HG03175 (cell line): Measurements from ENCODE around the gene STIP1.
A peak's percentile ranks its signal among the peaks of the same experiment; 100 is the strongest.

Experiments used
- ATAC-seq: cut with Tn5 transposase; IDR thresholded peaks from one replicate; pipeline ENCODE4 v1.9.1; 2021; ENCODE audit warnings: mild to moderate bottlenecking, moderate library complexity; ENCODE audit not compliant: unreplicated experiment

The STIP1 gene

GRCh38 chr11:64220271-64220670 lies 34.3 kb downstream of the STIP1 start:
- ATAC-seq: no peak

DNA sequence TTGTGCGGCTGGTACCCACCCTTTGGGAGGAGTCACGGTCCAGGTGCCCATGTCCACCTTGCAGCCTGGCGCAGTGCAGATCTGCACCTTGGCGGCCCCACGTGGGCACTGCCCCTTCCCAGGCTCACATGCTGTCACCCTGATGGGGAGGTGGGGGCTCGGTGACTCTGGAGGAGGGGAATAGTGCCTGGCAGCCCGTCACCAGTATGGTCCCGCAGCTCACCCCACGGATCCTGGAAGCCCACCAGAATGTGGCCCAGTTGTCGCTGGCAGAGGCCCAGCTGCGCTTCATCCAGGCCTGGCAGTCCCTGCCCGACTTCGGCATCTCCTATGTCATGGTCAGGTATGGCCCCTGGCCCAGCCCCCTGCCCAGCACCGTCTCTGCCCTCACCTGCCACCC lies 34.8 kb downstream of the STIP1 start:
- ATAC-seq: no peak

DNA sequence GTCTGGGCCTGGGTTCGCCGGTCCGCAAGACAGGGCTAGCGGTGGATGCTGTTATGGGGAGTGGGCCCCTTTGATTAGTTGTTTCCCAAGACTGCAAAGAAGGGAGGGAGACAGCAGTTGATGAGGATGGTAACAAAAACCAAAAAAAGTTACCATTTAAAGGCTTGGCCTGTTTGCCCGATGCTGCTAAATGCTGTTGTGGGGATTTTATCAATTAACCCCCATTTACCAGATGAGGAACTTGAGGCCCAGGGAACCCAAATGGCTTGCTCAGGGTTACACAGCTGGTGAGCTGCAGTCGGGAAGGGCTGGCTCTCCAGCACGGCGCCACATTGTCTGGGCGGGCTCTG lies 36.7 kb downstream of the STIP1 start:
- no peak for ATAC-seq

DNA sequence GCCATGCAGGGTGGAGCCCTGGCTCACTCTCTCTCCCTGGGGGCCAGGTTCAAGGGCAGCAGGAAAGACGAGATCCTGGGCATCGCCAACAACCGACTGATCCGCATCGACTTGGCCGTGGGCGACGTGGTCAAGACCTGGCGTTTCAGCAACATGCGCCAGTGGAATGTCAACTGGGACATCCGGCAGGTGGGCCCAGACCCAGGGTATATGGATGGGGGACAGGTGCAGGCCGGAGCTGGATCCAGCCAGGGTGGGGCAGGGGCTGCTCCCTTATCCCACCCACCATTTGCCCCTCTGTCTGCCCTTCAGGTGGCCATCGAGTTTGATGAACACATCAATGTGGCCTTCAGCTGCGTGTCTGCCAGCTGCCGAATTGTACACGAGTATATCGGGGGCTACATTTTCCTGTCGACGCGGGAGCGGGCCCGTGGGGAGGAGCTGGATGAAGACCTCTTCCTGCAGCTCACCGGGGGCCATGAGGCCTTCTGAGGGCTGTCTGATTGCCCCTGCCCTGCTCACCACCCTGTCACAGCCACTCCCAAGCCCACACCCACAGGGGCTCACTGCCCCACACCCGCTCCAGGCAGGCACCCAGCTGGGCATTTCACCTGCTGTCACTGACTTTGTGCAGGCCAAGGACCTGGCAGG lies 37.2 kb downstream of the STIP1 start:
- ATAC-seq: no peak

DNA sequence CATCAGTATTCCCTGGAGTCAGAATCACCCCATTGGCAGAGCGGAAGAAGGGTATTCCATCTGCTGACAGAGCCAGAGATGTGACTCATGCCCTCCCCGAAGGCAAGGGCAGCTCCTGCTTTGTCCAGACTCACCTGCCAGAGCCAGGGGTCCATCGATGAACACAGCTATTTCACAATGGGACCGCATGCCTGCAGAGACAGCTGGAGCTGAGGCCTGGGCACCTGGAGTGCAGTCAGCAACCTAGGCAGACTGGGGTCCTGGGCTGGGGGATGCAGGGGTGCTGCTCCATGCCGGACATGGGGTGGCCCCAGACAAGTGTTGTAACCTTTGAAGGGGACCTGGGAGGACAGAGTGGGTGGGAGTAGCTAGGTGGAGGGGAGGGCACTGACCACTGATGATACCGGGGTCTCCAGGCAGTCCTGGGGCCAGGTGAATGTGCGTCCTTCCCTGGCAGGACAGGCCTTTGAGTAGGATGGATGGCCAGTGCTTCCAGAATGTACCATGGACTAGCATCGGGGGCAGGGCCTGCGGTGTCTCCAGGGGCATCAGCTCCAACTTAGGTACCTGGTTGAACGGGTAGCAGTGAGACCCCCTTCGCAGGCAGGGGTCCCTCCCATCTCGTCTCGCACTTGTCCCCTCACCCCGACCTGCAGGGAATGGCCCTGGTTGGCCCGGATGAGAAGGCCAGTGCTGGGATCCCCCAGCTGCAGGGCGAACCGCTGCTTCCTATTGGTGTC lies 38.4 kb downstream of the STIP1 start:
- no peak for ATAC-seq

GRCh38 chr11:64224891-64225607 lies 39.1 kb downstream of the STIP1 start:
- ATAC-seq: no peak

- peak; percentile 51 for ATAC-seq
These were observed 39.9 kb downstream of the STIP1 start, which contains the start of the genes NUDT22 and TRPT1 for GRCh38 chr11:64225608-64226506. TSS of gene NUDT22 (plus strand) at chr11:64226274. CDS start at chr11:64226653, 379 bp downstream. TSS of gene TRPT1 (minus strand) at chr11:64226186. CDS start at chr11:64225860, 326 bp downstream.

- no peak for ATAC-seq
These were observed 40.6 kb downstream of the STIP1 start for GRCh38 chr11:64226507-64227051.

GRCh38 chr11:64227405-64227956 lies 41.5 kb downstream of the STIP1 start:
- no peak for ATAC-seq

- no peak for ATAC-seq
These were observed 43.2 kb downstream of the STIP1 start for GRCh38 chr11:64229090-64229743.

DNA sequence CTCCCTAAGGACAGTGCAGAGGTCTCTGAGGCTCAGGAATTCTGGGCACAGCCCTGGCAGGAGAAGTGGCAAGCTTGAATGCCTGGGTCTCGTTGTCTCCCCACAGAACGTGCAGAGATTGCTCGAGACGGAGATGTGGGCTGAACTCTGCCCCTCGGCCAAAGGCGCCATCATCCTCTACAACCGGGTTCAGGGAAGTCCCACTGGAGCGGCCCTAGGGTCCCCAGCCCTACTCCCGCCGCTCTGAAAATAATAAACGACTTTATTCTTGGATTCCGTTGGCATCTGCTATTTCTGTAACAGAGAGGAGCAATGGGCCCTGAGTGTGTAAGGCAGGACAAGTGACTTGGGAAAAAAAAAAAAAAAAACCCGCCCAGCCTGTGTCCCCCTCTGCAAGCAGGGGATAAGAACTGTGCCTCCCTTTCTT lies 43.8 kb downstream of the STIP1 start:
- ATAC-seq: no peak

DNA sequence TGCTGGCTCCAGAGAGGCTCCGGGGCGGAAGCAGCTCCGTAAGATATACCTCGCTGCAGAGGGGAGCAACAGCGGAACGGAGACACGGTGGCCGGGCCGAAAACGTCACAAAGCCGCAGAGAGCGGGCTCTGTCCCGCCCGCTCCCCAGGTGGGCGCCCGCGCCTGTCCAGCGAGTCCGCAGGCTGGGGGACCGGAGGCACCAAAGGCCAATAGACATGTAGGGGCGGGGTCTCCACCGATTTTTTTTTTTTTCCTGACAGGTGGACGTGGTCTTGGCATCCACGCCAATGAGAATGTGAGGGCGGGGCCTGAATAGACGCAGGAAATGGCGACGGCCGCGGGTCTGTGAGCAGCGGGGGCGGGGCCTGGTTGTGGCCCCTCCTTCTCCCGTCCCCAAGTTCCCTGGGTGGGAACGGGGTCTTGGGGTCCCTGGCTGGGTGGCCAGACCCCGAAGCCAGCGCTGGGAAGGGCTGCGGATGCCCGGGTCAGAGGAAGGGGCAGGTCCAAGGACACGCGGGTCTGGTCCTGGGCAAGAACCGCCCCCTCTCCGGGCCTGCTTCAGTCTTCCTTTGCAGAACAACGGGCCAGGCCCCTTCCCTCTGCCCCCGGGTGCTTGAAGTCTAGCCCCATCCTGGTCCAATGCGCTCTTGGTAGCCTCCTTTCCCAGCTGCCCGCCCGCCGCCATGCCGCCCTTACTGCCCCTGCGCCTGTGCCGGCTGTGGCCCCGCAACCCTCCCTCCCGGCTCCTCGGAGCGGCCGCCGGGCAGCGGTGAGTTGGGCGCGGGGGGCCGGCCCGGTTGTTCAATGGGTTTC lies 44.4 kb downstream of the STIP1 start, which contains the start of gene DNAJC4:
Gene DNAJC4, plus strand, starts transcription at position 378 of the 814 bp plus-strand sequence. Its CDS starts 307 bp downstream, at position 685.
- peak; percentile 61 for ATAC-seq

GRCh38 chr11:64230985-64231365 lies 45.0 kb downstream of the STIP1 start:
- no peak for ATAC-seq

DNA sequence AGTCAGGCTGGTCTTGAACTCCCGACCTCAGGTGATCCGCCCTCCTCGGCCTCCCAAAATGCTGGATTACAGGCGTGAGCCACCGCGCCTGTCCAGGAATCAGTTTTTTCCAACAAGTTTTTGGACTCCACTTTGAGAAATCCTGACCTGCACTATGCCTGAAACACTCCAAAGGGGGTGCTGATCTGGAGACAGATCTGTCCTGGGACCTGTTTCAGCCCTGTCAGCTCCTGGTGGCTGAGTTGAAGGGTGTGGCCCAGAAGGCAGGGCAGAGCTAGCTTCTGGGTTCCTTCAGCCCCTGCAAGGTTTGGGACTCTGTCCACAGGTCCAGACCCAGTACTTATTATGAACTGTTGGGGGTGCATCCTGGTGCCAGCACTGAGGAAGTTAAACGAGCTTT lies 45.6 kb downstream of the STIP1 start:
- no peak for ATAC-seq

DNA sequence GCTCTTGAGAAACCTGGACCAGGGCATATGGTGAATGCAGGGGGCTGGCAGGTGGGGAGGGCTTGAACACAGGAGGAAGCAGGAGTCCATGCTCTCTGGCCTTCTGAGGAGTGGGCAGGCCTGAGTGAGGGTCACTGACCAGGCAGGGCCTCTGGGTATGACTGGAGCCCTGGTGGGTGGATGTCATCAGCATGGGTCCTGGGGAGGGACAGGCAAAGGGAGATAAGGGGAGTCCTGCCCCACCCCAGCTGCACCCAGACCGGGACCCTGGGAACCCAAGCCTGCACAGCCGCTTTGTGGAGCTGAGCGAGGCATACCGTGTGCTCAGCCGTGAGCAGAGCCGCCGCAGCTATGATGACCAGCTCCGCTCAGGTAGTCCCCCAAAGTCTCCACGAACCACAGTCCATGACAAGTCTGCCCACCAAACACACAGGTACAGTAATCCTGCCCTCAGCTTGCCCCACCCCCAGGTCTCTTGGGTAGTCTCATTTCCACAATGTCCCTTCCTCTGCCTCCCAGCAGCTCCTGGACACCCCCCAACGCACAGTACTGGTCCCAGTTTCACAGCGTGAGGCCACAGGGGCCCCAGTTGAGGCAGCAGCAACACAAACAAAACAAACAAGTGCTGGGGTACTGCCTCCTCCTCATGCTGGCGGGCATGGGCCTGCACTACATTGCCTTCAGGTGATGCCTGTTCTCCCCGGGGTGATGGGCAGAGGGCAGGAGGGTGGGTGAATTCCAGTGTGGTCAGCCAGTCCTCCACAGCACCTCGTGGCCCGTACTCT lies 46.4 kb downstream of the STIP1 start:
- no peak for ATAC-seq

- ATAC-seq: no peak
These were observed 47.0 kb downstream of the STIP1 start for GRCh38 chr11:64232967-64233315.

GRCh38 chr11:64233913-64234586 lies 48.1 kb downstream of the STIP1 start, which contains the start of gene VEGFB:
TSS of gene VEGFB (plus strand) at chr11:64234584. CDS start at chr11:64234834, 250 bp downstream.
- peak; percentile 31 for ATAC-seq
